GM12878 (cell line): ENCODE results near the gene BEST4. TPM values are rescaled to one million over a fixed set of nuclear protein-coding genes. Genes with fewer than 3 reads are reported as not detected.

Experiments
- ATAC-seq: fragments of 200-7000 bp; cut with Tn5 transposase; 3 replicates; pipeline ENCODE4 v1.9.1; 2020; ENCODE audit warnings: mild to moderate bottlenecking, moderate library complexity
- BruUV-seq: library from RNA; stranded (reverse); fragments of 400-500 nt; replicated peaks from 2 replicates; lab custom pipeline; 2021; lab: Mats Ljungman, UMichigan
- CTCF ChIA-PET: fragments of 300-600 bp; sonication (Branson Sonifier 250); formaldehyde crosslinking; extraction: SDS; loops from one replicate; lab custom pipeline; 2021; ENCODE audit warnings: inconsistent platforms; lab: Yijun Ruan, JAX
- POLR2A ChIA-PET: fragments of 350-600 bp; formaldehyde crosslinking; extraction: SDS; loops from one replicate; lab custom pipeline; 2021; ENCODE audit warnings: inconsistent platforms; lab: Charles Lee
- RAD21 ChIA-PET: fragments of 300-600 bp; sonication (Branson Sonifier 250); formaldehyde crosslinking; loops from one replicate; lab custom pipeline; 2023; ENCODE audit warnings: antibody characterized with exemption; ENCODE audit not compliant: unreplicated experiment; lab: Charles Lee
- SMC1A ChIA-PET: fragments of 300-600 bp; sonication (Branson Sonifier 250); formaldehyde crosslinking; loops from one replicate; lab custom pipeline; 2023; ENCODE audit not compliant: unreplicated experiment, uncharacterized antibody; lab: Charles Lee
- DNase-seq: peaks from one replicate; pipeline ENCODE4 v3.0.0-alpha.2; 2011; ENCODE audit warnings: low read depth, low spot score
- FAIRE-seq: peaks from 3 replicates; lab custom pipeline; 2011; peaks lifted over from hg19 to GRCh38; lab: Jason Lieb, UNC
- H2AFZ ChIP-seq: 2 replicates; pipeline ENCODE4 v1.6.0; 2011; ENCODE audit warnings: low read depth, low read length, control low read depth; ENCODE audit not compliant: control insufficient read depth
- H3K27ac ChIP-seq: 2 replicates; pipeline ENCODE4 v1.5.1; 2011; ENCODE audit warnings: control low read depth; ENCODE audit not compliant: control insufficient read depth, insufficient read depth
- H3K27me3 ChIP-seq, 2 experiments: replicated peaks in 1 of 2; 2 replicates each; pipeline versions ENCODE4 v1.6.0 to v1.6.1; 2011; ENCODE audit warnings: low read length in 1 of 2; ENCODE audit not compliant: control insufficient read depth in 2 of 2, insufficient read depth in 2 of 2
- H3K36me3 ChIP-seq, 2 experiments: 2 replicates each; pipeline ENCODE4 v1.5.1; 2011; ENCODE audit warnings: low read length in 1 of 2; ENCODE audit not compliant: control insufficient read depth in 2 of 2, insufficient read depth in 2 of 2
- H3K4me1 ChIP-seq: 2 replicates; pipeline ENCODE4 v1.6.1; 2011; ENCODE audit warnings: mild to moderate bottlenecking, low read length, moderate library complexity, mixed read lengths; ENCODE audit not compliant: control insufficient read depth, insufficient read depth
- H3K4me2 ChIP-seq: 2 replicates; pipeline ENCODE4 v1.6.0; 2011; ENCODE audit warnings: control low read depth; ENCODE audit not compliant: control insufficient read depth, insufficient read depth
- H3K4me3 ChIP-seq: fragments of 200-600 bp; sonication (generic); 2 replicates; pipeline ENCODE4 v1.5.1; 2016
- H3K79me2 ChIP-seq: 2 replicates; pipeline ENCODE4 v1.6.0; 2011; ENCODE audit warnings: low read length; ENCODE audit not compliant: control insufficient read depth, insufficient read depth
- H3K9ac ChIP-seq: 2 replicates; pipeline ENCODE4 v1.8.0; 2011; ENCODE audit warnings: low read length, control low read depth, mixed read lengths; ENCODE audit not compliant: control insufficient read depth, insufficient read depth
- H3K9me3 ChIP-seq: replicated peaks from 3 replicates; pipeline ENCODE4 v1.5.1; 2011; ENCODE audit warnings: mild to moderate bottlenecking, low read length; ENCODE audit not compliant: control insufficient read depth, insufficient read depth
- H4K20me1 ChIP-seq: 2 replicates; pipeline ENCODE4 v1.6.0; 2011; ENCODE audit not compliant: control insufficient read depth, insufficient read depth
- PBX3 ChIP-seq: IDR thresholded peaks from 2 replicates; pipeline ENCODE4 v1.6.1; 2011; ENCODE audit warnings: mild to moderate bottlenecking, low read depth, low read length, moderate library complexity; ENCODE audit not compliant: insufficient replicate concordance
- SRF ChIP-seq, 2 experiments: IDR thresholded peaks; 2 replicates each; pipeline ENCODE4 v1.6.1; 2011; ENCODE audit warnings: low read depth in 2 of 2, low read length in 2 of 2, mild to moderate bottlenecking in 1 of 2, moderate library complexity in 1 of 2
- SUPT20H ChIP-seq: IDR thresholded peaks from 2 replicates; pipeline ENCODE4 v1.6.1; 2011; ENCODE audit warnings: low read depth, mild to moderate bottlenecking, low read length, moderate library complexity, borderline replicate concordance; ENCODE audit not compliant: control insufficient read depth
- ZNF687 ChIP-seq: fragments of 450-650 bp; IDR thresholded peaks from 2 replicates; pipeline ENCODE4 v1.6.1; 2017; ENCODE audit warnings: mild to moderate bottlenecking, moderate library complexity
- WGBS: methylation state at CpG from one replicate; pipeline ENCODE4 v1.1.6; 2016; ENCODE audit warnings: low lambda C conversion rate; ENCODE audit not compliant: insufficient replicate concordance, insufficient coverage; ENCODE audit errors: missing lambda C conversion rate; 5-methylcytosine and 5-hydroxymethylcytosine counted together
- in situ Hi-C: fragments of 300-500 bp; cut with MboI; formaldehyde crosslinking; loops from 9 replicates; pipeline ENCODE4 v1.14.3; 2018; ENCODE audit warnings: mixed read lengths
- intact Hi-C: fragments of 100-400 bp; cut with micrococcal nuclease; formaldehyde crosslinking; loops from one replicate; pipeline ENCODE4 v1.14.2; 2022; ENCODE audit not compliant: unreplicated experiment
- polyA plus RNA-seq, 11 experiments: library from polyadenylated mRNA; depleted of rRNA in 4 of 11; unstranded in 6 of 11; stranded (reverse) in 5 of 11; fragments of >200 nt; fragmentation: Nextera tagmentation in 4 of 11; fragmentation: Illumina TruSeq in 1 of 11; extraction: Ambion mirVana in 4 of 11; extraction: Trizol in 1 of 11; gene quantifications; 1 replicate in 1 of 11; 2 replicates in 10 of 11; pipeline versions ENCODE4 v1.2.1 to v1.2.3, GENCODE V29; 2011 to 2016; ENCODE audit warnings: inconsistent platforms in 2 of 11, missing spikeins in 2 of 11, low read depth in 1 of 11
- total RNA-seq, 4 experiments: library from RNA; depleted of rRNA in 3 of 4; stranded (reverse); fragments of >200 nt in 3 of 4; fragmentation: Illumina TruSeq in 1 of 4; extraction: Trizol in 1 of 4; gene quantifications; 2 replicates each; pipeline versions ENCODE4 v1.2.1 to v1.2.3, GENCODE V29; 2013 to 2021

BEST4 gene
- total and polyA plus RNA-seq, 10 of the 15 experiments (the other 5 are each of a cell fraction or from before 2014, with no cell fraction given) = 0.06 to 1.3 (median 0.42) TPM

- Histone ChIP-seq H3K27me3 (no peaks in the 10 kb centered on the region), H3K4me3 (no peak overlapping the region), H3K27ac (no peak overlapping the region), H3K4me2 (no peak overlapping the region), H3K9ac (no peak overlapping the region), H2AFZ (no peak overlapping the region), H3K9me3 (no peaks in the 10 kb centered on the region), H4K20me1 (no peaks in the 10 kb centered on the region), H3K36me3 (no peaks in the 10 kb centered on the region), H3K4me1 (peaks cover 7% of the 10 kb centered on the region), H3K79me2 (no peaks in the 10 kb centered on the region)
- WGBS = 96% methylated on average over 11 of the region's 11 CpGs
- in situ Hi-C loops = no loop called here
- FAIRE-seq = no peak
- no peak for DNase-seq
- ChIA-PET SMC1A (interaction anchor here (0.6 to 5.9 kb wide), 9 partner anchors 9 to 100 kb away, joined by 3 to 52 read pairs (median 3); partner anchors contain the start of genes BEST4, BTBD19, DYNLT4 and PLK3), RAD21 (interaction anchor here (1.4 to 3.5 kb wide), 3 partner anchors 9 to 96 kb away, joined by 4 to 41 read pairs (median 23); partner anchors contain the start of genes BTBD19 and PLK3), POLR2A (interaction anchor here (0.8 to 5.9 kb wide), 7 partner anchors 9 to 96 kb away, joined by 3 to 56 read pairs (median 4); partner anchors contain the start of genes BEST4, BTBD19, DYNLT4 and PLK3), CTCF (interaction anchor here (0.8 to 4.7 kb wide), 8 partner anchors 10 to 675 kb away, joined by 3 to 45 read pairs (median 6); partner anchors contain the start of genes BTBD19, DYNLT4, PLK3 and RNU5D-1)
- no TSS peak for BruUV-seq
- TF ChIP-seq SRF (IDR thresholded peaks at IDR 0.05; ENCODE audit: low read depth in 2 of 2, low read length in 2 of 2) (no peak), PBX3 (no peak), ZNF687 (no peak), SUPT20H (no peak)
- ATAC-seq = no peak
- intact Hi-C loops = loop anchor here (5.0 kb wide), 1 partner anchor 41 kb away; the partner anchor contains the start of gene RPS8
Measured at GRCh38 chr1:44817771-44818495, 30.0 kb upstream of the BEST4 start.
